Gastroesophageal sphincter (tissue), 4 donors: Measurements from ENCODE around the gene IL27RA. TPM values are rescaled to one million over a fixed set of nuclear protein-coding genes. Genes with fewer than 3 reads are reported as not detected.

Experiments used
- ATAC-seq: fragments of 150-250 bp; one replicate; pipeline ENCODE4 v1.9.1; 2016; ENCODE audit warnings: mild to moderate bottlenecking, moderate library complexity
- H3K27ac ChIP-seq, 4 donors: fragments of 200-600 bp; sonication (generic) in 3 of 4; 1 replicate in 3 of 4; 2 replicates in 1 of 4; pipeline ENCODE4 v1.5.1; 2016 to 2019
- H3K27me3 ChIP-seq: fragments of 200-600 bp; sonication (generic); one replicate; pipeline ENCODE4 v1.5.1; 2019
- H3K36me3 ChIP-seq, 2 donors: fragments of 200-600 bp; sonication (generic); one replicate each; pipeline ENCODE4 v1.5.1; 2019; ENCODE audit warnings: control low read depth in 1 of 2
- H3K4me1 ChIP-seq, 3 donors: fragments of 200-600 bp; sonication (generic); 1 replicate in 2 of 3; 2 replicates in 1 of 3; pipeline ENCODE4 v1.5.1; 2016 to 2019; ENCODE audit warnings: control low read depth in 2 of 3
- H3K4me3 ChIP-seq, 2 donors: fragments of 200-600 bp; sonication (generic); one replicate each; pipeline ENCODE4 v1.5.1; 2019; ENCODE audit warnings: mild to moderate bottlenecking in 1 of 2, moderate library complexity in 1 of 2
- H3K9me3 ChIP-seq, 3 donors: fragments of 200-600 bp; sonication (generic); one replicate each; pipeline ENCODE4 v1.5.1; 2017 to 2019; ENCODE audit warnings: control low read depth in 2 of 3
- EP300 ChIP-seq: sonication (generic); formaldehyde crosslinking; IDR thresholded peaks from one replicate; pipeline ENCODE4 v1.6.1; 2017; ENCODE audit warnings: antibody characterized with exemption, mild to moderate bottlenecking
- POLR2A ChIP-seq, 2 donors: fragments of 450-650 bp; IDR thresholded peaks; one replicate each; pipeline ENCODE4 v1.6.1; 2017; ENCODE audit warnings: antibody characterized with exemption in 2 of 2, mild to moderate bottlenecking in 2 of 2, moderate library complexity in 1 of 2
- POLR2AphosphoS5 ChIP-seq: sonication (generic); formaldehyde crosslinking; IDR thresholded peaks from one replicate; pipeline ENCODE4 v1.6.1; 2017; ENCODE audit warnings: antibody characterized with exemption
- WGBS, 2 donors: methylation state at CpG; one replicate each; pipeline ENCODE4 v1.1.5; 2018; ENCODE audit warnings: low coverage in 1 of 2; 5-methylcytosine and 5-hydroxymethylcytosine counted together
- total RNA-seq, 4 donors: library from RNA; depleted of rRNA; stranded (reverse); fragments of >200 nt; gene quantifications; one replicate each; pipeline ENCODE4 v1.1.0, GENCODE V29; 2016
- TF ChIP-seq, protein P1 (sequence below), 4 experiments: fragments of 200-600 bp in 2 of 4; fragments of 450-650 bp in 2 of 4; sonication (generic) in 1 of 4; IDR thresholded peaks; one replicate each; pipeline ENCODE4 v1.5.1; 2017 to 2019; ENCODE audit warnings: antibody characterized with exemption in 4 of 4, mild to moderate bottlenecking in 2 of 4, moderate library complexity in 2 of 4

Gene IL27RA
- total RNA-seq, 4 donors from 2014 or later = 1.1 to 5.4 (median 3.1) TPM

DNA sequence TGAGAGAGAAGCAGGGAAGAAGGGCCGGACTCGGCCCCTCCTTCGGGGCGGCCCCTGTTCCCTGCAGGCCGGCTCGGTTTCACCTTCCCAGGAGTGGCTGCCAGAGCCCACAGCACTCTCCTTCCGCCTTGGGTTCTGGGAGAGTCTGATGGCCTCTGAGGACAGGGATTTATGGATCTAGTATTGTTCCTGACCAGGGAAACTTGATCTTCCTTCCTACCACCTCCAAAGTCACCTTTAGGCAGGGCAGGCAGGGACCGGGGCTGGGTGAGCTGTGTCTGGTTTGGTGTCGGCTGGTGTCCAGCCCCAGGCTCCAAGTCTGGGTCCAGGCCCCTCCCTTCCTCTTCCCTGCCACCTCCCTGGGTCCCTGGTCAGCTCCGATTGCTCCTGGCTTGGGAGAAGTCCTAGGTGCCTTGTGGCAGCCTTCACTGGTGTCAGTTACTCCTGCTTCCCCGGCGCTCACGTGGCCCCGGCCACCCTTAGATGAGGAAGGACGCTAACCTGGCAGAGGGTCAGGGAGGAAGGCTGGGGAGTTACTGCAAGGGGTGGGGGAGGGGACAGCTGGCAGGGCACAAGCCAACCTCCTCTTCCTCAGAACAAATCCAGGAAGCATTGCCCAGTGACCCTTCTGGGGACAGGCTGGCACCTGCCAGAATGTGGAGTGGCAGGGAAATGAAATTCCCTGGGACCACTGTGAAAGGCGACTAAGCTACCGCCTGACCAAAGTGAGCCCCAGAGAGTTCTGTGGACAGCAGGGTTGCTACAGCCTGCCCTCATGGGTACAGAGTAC is 44.3 kb upstream of the IL27RA start:
- Histone ChIP-seq H3K27me3 (no peaks in the 10 kb centered on the region), H3K4me3 (peak overlapping the region in 1 of 2 donors; percentile 28), H3K9me3 (no peaks in the 10 kb centered on the region), H3K4me1 (peaks cover 0 to 22% (median 12%) of the 10 kb centered on the region in 3 donors), H3K36me3 (peaks cover 0 to 41% of the 10 kb centered on the region in 2 donors), H3K27ac (peak overlapping the region; percentile 39 to 82 (median 78))
- TF ChIP-seq POLR2A (IDR thresholded peaks at IDR 0.05) (no peak), EP300 (no peak), POLR2AphosphoS5 (no peak)
- TF ChIP-seq, protein P1, sequence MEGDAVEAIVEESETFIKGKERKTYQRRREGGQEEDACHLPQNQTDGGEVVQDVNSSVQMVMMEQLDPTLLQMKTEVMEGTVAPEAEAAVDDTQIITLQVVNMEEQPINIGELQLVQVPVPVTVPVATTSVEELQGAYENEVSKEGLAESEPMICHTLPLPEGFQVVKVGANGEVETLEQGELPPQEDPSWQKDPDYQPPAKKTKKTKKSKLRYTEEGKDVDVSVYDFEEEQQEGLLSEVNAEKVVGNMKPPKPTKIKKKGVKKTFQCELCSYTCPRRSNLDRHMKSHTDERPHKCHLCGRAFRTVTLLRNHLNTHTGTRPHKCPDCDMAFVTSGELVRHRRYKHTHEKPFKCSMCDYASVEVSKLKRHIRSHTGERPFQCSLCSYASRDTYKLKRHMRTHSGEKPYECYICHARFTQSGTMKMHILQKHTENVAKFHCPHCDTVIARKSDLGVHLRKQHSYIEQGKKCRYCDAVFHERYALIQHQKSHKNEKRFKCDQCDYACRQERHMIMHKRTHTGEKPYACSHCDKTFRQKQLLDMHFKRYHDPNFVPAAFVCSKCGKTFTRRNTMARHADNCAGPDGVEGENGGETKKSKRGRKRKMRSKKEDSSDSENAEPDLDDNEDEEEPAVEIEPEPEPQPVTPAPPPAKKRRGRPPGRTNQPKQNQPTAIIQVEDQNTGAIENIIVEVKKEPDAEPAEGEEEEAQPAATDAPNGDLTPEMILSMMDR (IDR thresholded peaks at IDR 0.05) = no peak
- WGBS, 2 donors = 52 to 90% methylated on average over 2 to 5 of the region's 17 CpGs
- ATAC-seq = peak; percentile 6

DNA sequence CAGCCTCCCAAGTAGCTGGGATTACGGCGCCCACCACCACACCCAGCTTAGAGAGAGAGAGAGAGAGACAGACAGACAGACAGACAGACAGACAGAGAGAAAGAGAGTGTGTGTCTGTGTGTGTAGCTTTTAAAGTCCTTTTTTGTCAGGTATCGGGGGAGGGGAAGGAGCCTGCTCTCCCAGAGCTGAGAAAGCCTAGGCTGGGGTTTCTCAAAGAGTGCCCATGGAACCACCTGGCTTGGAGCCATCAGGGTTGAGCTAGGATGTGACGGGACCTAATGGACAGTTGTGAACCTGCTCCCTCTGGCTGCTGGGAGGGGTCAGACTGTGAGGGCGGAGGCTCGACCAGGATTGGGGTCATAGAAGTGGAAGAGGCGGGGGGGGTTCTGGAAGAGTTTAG is 42.1 kb upstream of the IL27RA start:
- Histone ChIP-seq H3K4me1 (peaks cover 0 to 22% (median 12%) of the 10 kb centered on the region in 3 donors), H3K27ac (no peak overlapping the region), H3K9me3 (no peaks in the 10 kb centered on the region), H3K4me3 (no peak overlapping the region), H3K36me3 (peaks cover 0 to 43% of the 10 kb centered on the region in 2 donors), H3K27me3 (no peaks in the 10 kb centered on the region)
- TF ChIP-seq POLR2A (IDR thresholded peaks at IDR 0.05) = no peak
- no peak for TF ChIP-seq POLR2AphosphoS5
- TF ChIP-seq, protein P1 (IDR thresholded peaks at IDR 0.05) = no peak
- TF ChIP-seq EP300 = no peak
- ATAC-seq = no peak
- WGBS, 2 donors = 80% methylated on average over 1 of the region's 7 CpGs; no CpG with 5 or more reads in 1 of the 2 donors

DNA sequence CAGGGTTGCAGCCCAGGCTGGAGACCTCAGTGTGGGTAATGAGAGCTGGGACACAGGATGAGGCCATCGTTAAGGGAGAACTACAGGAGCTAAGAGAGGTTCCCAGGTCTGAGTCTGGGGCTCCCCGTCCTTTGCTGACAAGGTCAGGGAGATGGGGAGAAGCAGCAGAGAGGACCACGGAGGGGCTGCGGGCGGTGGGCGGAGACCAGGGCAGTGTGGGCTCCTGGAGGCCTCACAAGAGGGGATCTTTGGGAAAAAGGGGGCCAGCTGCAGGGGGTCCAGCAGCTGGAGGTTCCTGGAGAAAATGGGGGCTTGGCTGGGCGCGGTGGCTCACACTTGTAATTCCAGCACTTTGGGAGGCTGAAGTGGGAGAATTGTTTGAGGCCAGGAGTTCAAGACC is 41.5 kb upstream of the IL27RA start:
- H3K9me3 ChIP-seq = no peaks in the 10 kb centered on the region
- no peak for ATAC-seq
- H3K4me1 ChIP-seq = peaks cover 0 to 24% (median 12%) of the 10 kb centered on the region in 3 donors
- no peak overlapping the region for H3K27ac ChIP-seq
- no peak overlapping the region for H3K4me3 ChIP-seq
- TF ChIP-seq POLR2AphosphoS5 (no peak), POLR2A (IDR thresholded peaks at IDR 0.05) (no peak), EP300 (no peak)
- TF ChIP-seq, protein P1 (IDR thresholded peaks at IDR 0.05) = no peak
- no peaks in the 10 kb centered on the region for H3K27me3 ChIP-seq
- H3K36me3 ChIP-seq = peaks cover 0 to 43% of the 10 kb centered on the region in 2 donors
- 90 to 92% methylated on average over 2 to 7 of the region's 8 CpGs for WGBS, 2 donors

DNA sequence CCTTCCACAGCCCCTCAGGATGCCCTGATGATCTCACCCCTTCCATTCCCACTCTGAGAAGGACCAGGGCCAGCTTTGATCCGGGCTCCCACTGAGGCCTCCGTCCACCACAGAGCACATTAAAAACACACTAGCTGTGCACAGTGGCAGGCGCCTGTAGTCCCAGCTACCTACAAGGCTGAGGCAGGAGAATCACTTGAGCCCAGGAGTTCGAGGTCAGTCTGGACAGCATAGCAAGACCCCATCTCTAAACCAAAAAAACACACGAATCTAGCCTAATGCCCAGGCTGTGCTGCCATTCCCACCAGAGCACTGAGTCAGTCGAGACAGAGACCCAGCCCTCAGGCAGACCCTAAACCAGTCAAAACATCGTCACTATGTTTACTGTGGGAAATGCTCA is 39.5 kb upstream of the IL27RA start:
- Histone ChIP-seq H3K9me3 (no peaks in the 10 kb centered on the region), H3K27ac (no peak overlapping the region), H3K4me1 (peaks cover 0 to 12% (median 3%) of the 10 kb centered on the region in 3 donors), H3K36me3 (peaks cover 0 to 49% of the 10 kb centered on the region in 2 donors), H3K27me3 (no peaks in the 10 kb centered on the region), H3K4me3 (no peak overlapping the region)
- WGBS, 2 donors = 80 to 100% methylated on average over 1 of the region's 7 CpGs
- no peak for ATAC-seq
- TF ChIP-seq, protein P1 (IDR thresholded peaks at IDR 0.05) = no peak
- no peak for TF ChIP-seq POLR2AphosphoS5
- no peak for TF ChIP-seq EP300
- no peak for TF ChIP-seq POLR2A (IDR thresholded peaks at IDR 0.05)
